ENCODE data around the gene HIVEP3.

HIVEP3 gene

DNA sequence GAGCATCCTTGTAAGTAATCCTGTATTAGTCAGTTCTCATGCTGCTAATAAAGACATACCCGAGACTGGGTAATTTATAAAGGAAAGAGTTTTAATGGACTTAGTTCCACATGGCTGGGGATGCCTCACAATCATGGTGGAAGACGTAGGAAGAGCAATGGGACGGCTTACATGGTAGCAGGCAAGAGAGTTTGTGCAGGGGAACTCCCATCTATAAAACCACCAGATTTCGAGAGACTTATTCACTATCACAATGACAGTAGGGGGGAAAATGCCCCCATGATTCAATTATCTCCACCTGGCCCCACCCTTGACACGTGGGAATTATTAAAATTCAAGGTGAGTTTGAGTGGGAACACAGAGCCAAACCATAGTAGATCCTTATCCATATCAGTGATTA lies 124.7 kb downstream of the HIVEP3 start:
- Histone ChIP-seq H3K9me3 (ENCODE audit: insufficient read depth, low read length) (no peaks in the 10 kb centered on the region), H3K36me3 (ENCODE audit: insufficient read depth, insufficient read length, low read length) (no peaks in the 10 kb centered on the region), H3K9ac (ENCODE audit: insufficient read length, low read depth) (no peak overlapping the region), H3K4me3 (ENCODE audit: insufficient read length, low read depth) (no peak overlapping the region), H3K4me1 (ENCODE audit: insufficient read depth, insufficient read length) (no peaks in the 10 kb centered on the region), H3K27me3 (ENCODE audit: insufficient read depth, insufficient read length) (no peaks in the 10 kb centered on the region)
- TF ChIP-seq ZNF274 (IDR thresholded peaks at IDR 0.05; ENCODE audit: low read depth, low read length), result no peak
- TF ChIP-seq SUZ12 (IDR thresholded peaks at IDR 0.05; ENCODE audit: extremely low read depth, insufficient read depth, insufficient read length), result no peak
- TF ChIP-seq YY1 (IDR thresholded peaks at IDR 0.05; ENCODE audit: insufficient read depth, insufficient read length), result no peak
- no peak for DNase-seq (ENCODE audit: low read depth, low spot score)

DNA sequence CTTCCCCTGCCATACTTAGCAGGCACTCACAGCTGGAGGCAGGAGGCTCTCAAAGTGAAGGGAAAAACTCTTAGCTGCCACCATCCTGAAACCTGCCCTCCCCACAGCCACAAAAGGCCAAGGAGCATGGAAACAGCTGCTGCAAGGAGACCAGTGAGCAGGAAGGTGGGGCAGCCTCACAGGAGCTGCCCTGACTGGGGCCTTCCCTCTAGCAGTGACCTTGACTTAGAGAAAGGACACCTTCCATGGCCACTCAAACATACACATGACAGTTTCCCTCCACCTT lies 126.3 kb downstream of the HIVEP3 start:
- Histone ChIP-seq H3K27me3 (ENCODE audit: insufficient read depth, insufficient read length) (no peaks in the 10 kb centered on the region), H3K4me1 (ENCODE audit: insufficient read depth, insufficient read length) (no peaks in the 10 kb centered on the region), H3K9ac (ENCODE audit: insufficient read length, low read depth) (no peak overlapping the region), H3K36me3 (ENCODE audit: insufficient read depth, insufficient read length, low read length) (no peaks in the 10 kb centered on the region), H3K4me3 (ENCODE audit: insufficient read length, low read depth) (no peak overlapping the region), H3K9me3 (ENCODE audit: insufficient read depth, low read length) (no peaks in the 10 kb centered on the region)
- no peak for TF ChIP-seq YY1 (IDR thresholded peaks at IDR 0.05; ENCODE audit: insufficient read depth, insufficient read length)
- TF ChIP-seq SUZ12 (IDR thresholded peaks at IDR 0.05; ENCODE audit: extremely low read depth, insufficient read depth, insufficient read length), result no peak
- no peak for TF ChIP-seq ZNF274 (IDR thresholded peaks at IDR 0.05; ENCODE audit: low read depth, low read length)
- DNase-seq (ENCODE audit: low read depth, low spot score), result no peak

DNA sequence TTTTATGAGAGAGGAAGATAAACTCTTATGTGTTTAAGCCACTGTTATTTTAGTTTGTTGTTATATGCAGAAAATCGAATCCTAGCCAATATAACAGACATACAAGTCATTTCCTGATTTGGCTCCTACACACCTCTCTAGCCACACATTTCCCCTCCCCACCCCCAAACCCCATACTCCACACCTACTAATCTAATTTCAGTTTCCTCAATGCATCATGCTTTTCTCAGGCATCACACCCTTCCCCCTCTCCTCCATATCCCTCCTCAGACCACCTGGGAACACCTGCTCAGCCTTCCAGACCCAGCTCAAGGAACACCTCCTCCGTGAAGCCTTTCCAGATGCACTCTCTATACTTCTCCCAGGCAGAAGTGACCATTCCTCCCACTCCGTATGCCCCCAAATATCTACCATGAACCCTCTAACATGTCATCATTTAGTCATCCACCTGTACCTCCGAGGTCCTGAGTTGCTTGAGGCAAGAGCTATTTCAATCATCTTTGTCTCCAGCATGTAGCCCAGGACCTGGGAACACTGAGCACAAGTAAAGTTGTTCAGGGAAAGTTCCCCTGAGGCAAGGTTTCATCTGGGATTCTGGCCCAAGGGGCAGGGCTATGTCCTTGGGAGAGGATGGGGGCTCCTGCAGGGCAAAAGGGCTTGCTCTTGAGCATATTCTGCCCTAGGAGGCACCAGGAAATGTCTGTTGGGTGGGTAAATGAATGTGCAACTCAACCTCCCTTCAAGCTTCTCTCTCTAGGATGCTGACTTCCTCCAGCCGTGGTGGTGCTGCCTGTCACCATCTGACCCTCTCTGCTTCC lies 126.8 kb downstream of the HIVEP3 start:
- Histone ChIP-seq H3K36me3 (ENCODE audit: insufficient read depth, insufficient read length, low read length) (no peaks in the 10 kb centered on the region), H3K9me3 (ENCODE audit: insufficient read depth, low read length) (no peaks in the 10 kb centered on the region), H3K4me3 (ENCODE audit: insufficient read length, low read depth) (no peak overlapping the region), H3K27me3 (ENCODE audit: insufficient read depth, insufficient read length) (no peaks in the 10 kb centered on the region), H3K9ac (ENCODE audit: insufficient read length, low read depth) (no peak overlapping the region), H3K4me1 (ENCODE audit: insufficient read depth, insufficient read length) (no peaks in the 10 kb centered on the region)
- no peak for DNase-seq (ENCODE audit: low read depth, low spot score)
- TF ChIP-seq YY1 (IDR thresholded peaks at IDR 0.05; ENCODE audit: insufficient read depth, insufficient read length), result no peak
- no peak for TF ChIP-seq SUZ12 (IDR thresholded peaks at IDR 0.05; ENCODE audit: extremely low read depth, insufficient read depth, insufficient read length)
- no peak for TF ChIP-seq ZNF274 (IDR thresholded peaks at IDR 0.05; ENCODE audit: low read depth, low read length)

GRCh38 chr1:41790351-41790750 lies 128.4 kb downstream of the HIVEP3 start:
- no peaks in the 10 kb centered on the region for H3K27me3 ChIP-seq (ENCODE audit: insufficient read depth, insufficient read length)
- no peak overlapping the region for H3K9ac ChIP-seq (ENCODE audit: insufficient read length, low read depth)
- no peak for DNase-seq (ENCODE audit: low read depth, low spot score)
- no peaks in the 10 kb centered on the region for H3K9me3 ChIP-seq (ENCODE audit: insufficient read depth, low read length)
- TF ChIP-seq ZNF274 (IDR thresholded peaks at IDR 0.05; ENCODE audit: low read depth, low read length) (no peak), YY1 (IDR thresholded peaks at IDR 0.05; ENCODE audit: insufficient read depth, insufficient read length) (no peak)
- H3K4me1 ChIP-seq (ENCODE audit: insufficient read depth, insufficient read length), result no peaks in the 10 kb centered on the region
- H3K4me3 ChIP-seq (ENCODE audit: insufficient read length, low read depth), result no peak overlapping the region
- no peaks in the 10 kb centered on the region for H3K36me3 ChIP-seq (ENCODE audit: insufficient read depth, insufficient read length, low read length)

DNA sequence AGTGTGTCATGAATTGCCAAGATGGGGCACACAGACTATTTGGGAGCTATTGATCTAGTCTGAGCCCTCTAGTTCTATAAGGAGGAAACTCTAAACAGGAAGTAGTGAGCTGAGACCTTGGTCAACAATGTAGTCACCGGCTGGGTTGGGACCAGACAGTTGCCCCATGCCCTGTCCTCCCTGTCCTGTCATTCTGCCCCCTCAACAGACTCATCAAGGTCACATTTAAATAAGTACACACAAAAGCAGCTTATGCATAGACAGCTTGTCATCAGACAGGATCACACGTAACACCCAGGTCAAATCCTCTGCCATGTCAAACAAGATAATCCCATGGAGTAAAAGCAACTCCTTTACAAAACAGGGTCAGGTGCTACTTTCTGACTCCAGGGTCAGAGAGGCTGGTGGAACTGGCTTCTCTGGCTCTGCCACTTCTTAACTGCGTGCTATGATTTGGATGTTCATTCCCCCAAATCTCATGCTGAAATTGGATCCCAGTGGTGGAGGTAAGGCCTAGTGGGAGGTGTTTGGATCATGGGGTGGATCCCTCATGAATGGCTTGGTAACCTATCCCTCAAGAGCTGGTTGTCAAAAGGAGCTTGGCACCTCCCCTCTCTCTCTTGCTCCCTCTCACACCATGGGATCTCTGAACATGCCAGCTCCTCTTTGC lies 128.9 kb downstream of the HIVEP3 start:
- no peak for TF ChIP-seq SUZ12 (IDR thresholded peaks at IDR 0.05; ENCODE audit: extremely low read depth, insufficient read depth, insufficient read length)
- Histone ChIP-seq H3K9ac (ENCODE audit: insufficient read length, low read depth) (no peak overlapping the region), H3K9me3 (ENCODE audit: insufficient read depth, low read length) (peaks cover 5% of the 10 kb centered on the region; the same call in 1 of the 2 replicates), H3K27me3 (ENCODE audit: insufficient read depth, insufficient read length) (no peaks in the 10 kb centered on the region), H3K4me1 (ENCODE audit: insufficient read depth, insufficient read length) (no peaks in the 10 kb centered on the region), H3K36me3 (ENCODE audit: insufficient read depth, insufficient read length, low read length) (no peaks in the 10 kb centered on the region), H3K4me3 (ENCODE audit: insufficient read length, low read depth) (no peak overlapping the region)
- no peak for DNase-seq (ENCODE audit: low read depth, low spot score)

DNA sequence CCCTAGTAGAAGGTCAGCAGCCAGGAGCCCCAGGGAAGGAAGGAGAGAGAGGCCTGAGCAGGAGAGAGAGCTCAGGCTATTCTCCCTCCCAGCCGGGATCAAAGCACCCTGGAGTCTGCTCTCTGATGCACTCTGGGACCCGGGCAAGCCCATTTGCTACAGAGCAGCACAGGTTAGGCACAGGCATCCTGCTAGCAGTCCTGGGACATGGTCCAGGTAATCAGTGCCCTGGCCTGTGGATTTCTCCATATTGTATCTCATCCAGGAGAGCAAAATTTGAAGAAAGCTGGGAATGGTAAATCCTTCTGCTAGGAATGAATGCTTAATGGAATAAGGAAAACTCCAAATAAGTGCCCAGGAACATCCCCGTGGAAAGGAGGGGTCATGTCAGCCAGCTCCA lies 130.3 kb downstream of the HIVEP3 start:
- no peak overlapping the region for H3K4me3 ChIP-seq (ENCODE audit: insufficient read length, low read depth)
- DNase-seq (ENCODE audit: low read depth, low spot score), result no peak
- no peaks in the 10 kb centered on the region for H3K36me3 ChIP-seq (ENCODE audit: insufficient read depth, insufficient read length, low read length)
- H3K27me3 ChIP-seq (ENCODE audit: insufficient read depth, insufficient read length), result no peaks in the 10 kb centered on the region
- no peak overlapping the region for H3K9ac ChIP-seq (ENCODE audit: insufficient read length, low read depth)
- TF ChIP-seq SUZ12 (IDR thresholded peaks at IDR 0.05; ENCODE audit: extremely low read depth, insufficient read depth, insufficient read length) (no peak), YY1 (IDR thresholded peaks at IDR 0.05; ENCODE audit: insufficient read depth, insufficient read length) (no peak), ZNF274 (IDR thresholded peaks at IDR 0.05; ENCODE audit: low read depth, low read length) (no peak)
- peaks cover 17% of the 10 kb centered on the region for H3K9me3 ChIP-seq (ENCODE audit: insufficient read depth, low read length)
- no peaks in the 10 kb centered on the region for H3K4me1 ChIP-seq (ENCODE audit: insufficient read depth, insufficient read length)

DNA sequence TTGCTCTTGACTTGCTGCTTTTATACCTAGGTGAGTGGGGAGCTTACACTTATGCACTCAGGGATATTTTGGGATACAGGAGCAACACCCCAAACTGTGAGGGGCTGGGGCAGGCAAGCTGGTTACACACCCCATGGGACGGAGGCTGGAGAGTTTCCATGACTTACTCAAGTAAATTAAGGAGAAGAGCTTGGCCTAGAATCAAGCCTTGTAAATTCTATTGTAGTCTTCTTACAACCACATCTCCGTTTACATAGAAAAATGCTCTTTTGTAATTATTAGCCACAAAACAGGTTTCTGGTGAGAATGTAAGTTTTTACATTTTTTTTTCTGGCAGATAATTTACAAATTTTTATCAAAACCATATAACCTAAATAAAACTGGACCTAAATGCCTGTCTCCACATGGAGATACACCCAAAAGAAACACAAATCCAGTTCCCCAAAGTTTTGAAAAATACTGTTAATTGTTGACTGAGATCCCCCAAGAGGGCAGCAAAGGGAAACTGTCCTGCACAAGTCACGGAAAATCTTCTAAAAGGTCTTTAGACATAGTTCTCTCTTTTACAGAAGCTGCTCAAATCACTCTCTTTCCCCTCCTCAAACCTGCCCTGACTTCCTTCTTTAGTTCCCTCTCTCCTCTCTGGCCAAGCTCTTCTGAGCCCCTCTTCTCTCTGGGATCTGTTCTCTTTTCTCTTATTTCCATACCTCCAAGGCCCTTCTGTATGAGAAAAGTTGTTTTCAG lies 134.0 kb downstream of the HIVEP3 start:
- no peaks in the 10 kb centered on the region for H3K36me3 ChIP-seq (ENCODE audit: insufficient read depth, insufficient read length, low read length)
- peaks cover 3% of the 10 kb centered on the region for H3K4me1 ChIP-seq (ENCODE audit: insufficient read depth, insufficient read length)
- no peaks in the 10 kb centered on the region for H3K27me3 ChIP-seq (ENCODE audit: insufficient read depth, insufficient read length)
- DNase-seq (ENCODE audit: low read depth, low spot score), result no peak
- no peak overlapping the region for H3K4me3 ChIP-seq (ENCODE audit: insufficient read length, low read depth)
- peaks cover 17% of the 10 kb centered on the region for H3K9me3 ChIP-seq (ENCODE audit: insufficient read depth, low read length)
- TF ChIP-seq YY1 (IDR thresholded peaks at IDR 0.05; ENCODE audit: insufficient read depth, insufficient read length), result no peak
- TF ChIP-seq ZNF274 (IDR thresholded peaks at IDR 0.05; ENCODE audit: low read depth, low read length), result no peak
- no peak for TF ChIP-seq SUZ12 (IDR thresholded peaks at IDR 0.05; ENCODE audit: extremely low read depth, insufficient read depth, insufficient read length)
- H3K9ac ChIP-seq (ENCODE audit: insufficient read length, low read depth), result no peak overlapping the region
